ENCODE results near the gene CLCN5.

Gene CLCN5

GRCh38 chrX:49922291-49923241 is at the start of gene CLCN5:
CLCN5 (plus strand) TSS chrX:49922596; CDS start chrX:49925299, 2,703 bp downstream.
- Histone ChIP-seq H2AFZ (ENCODE audit: low read depth, low read length) (peak within 1 kb of the TSS; percentile 98), H3K9me3 (ENCODE audit: low read length) (no peaks in the 10 kb centered on the region), H3K4me3 (ENCODE audit: low read length) (peak within 1 kb of the TSS; percentile 60), H3K36me3 (ENCODE audit: insufficient read depth, low read length) (no peaks in the 10 kb centered on the region), H3K4me1 (ENCODE audit: insufficient read depth, low read length) (peaks cover 9% of the 10 kb centered on the region), H3K27me3 (ENCODE audit: insufficient read depth, low read length) (no peaks in the 10 kb centered on the region)

- H3K27me3 ChIP-seq (ENCODE audit: insufficient read depth, low read length): no peaks in the 10 kb centered on the region
- no peak overlapping the region for H3K4me3 ChIP-seq (ENCODE audit: low read length)
- peaks cover 3% of the 10 kb centered on the region for H3K4me1 ChIP-seq (ENCODE audit: insufficient read depth, low read length)
- H3K36me3 ChIP-seq (ENCODE audit: insufficient read depth, low read length): peaks cover 2% of the 10 kb centered on the region
- no peaks in the 10 kb centered on the region for H3K9me3 ChIP-seq (ENCODE audit: low read length)
- no peak overlapping the region for H2AFZ ChIP-seq (ENCODE audit: low read depth, low read length)
Observed at GRCh38 chrX:49876750-49877149, 45.6 kb upstream of the CLCN5 start.

GRCh38 chrX:49877397-49878101 is 44.8 kb upstream of the CLCN5 start:
- Histone ChIP-seq H3K4me1 (ENCODE audit: insufficient read depth, low read length) (peaks cover 3% of the 10 kb centered on the region), H3K36me3 (ENCODE audit: insufficient read depth, low read length) (peaks cover 2% of the 10 kb centered on the region), H3K27me3 (ENCODE audit: insufficient read depth, low read length) (no peaks in the 10 kb centered on the region), H3K4me3 (ENCODE audit: low read length) (no peak overlapping the region), H2AFZ (ENCODE audit: low read depth, low read length) (no peak overlapping the region), H3K9me3 (ENCODE audit: low read length) (no peaks in the 10 kb centered on the region)

GRCh38 chrX:49878128-49878833 is 44.1 kb upstream of the CLCN5 start:
- peak overlapping the region; percentile 39 for H3K4me3 ChIP-seq (ENCODE audit: low read length)
- no peaks in the 10 kb centered on the region for H3K9me3 ChIP-seq (ENCODE audit: low read length)
- no peaks in the 10 kb centered on the region for H3K27me3 ChIP-seq (ENCODE audit: insufficient read depth, low read length)
- H3K36me3 ChIP-seq (ENCODE audit: insufficient read depth, low read length): peaks cover 2% of the 10 kb centered on the region
- peaks cover 3% of the 10 kb centered on the region for H3K4me1 ChIP-seq (ENCODE audit: insufficient read depth, low read length)
- H2AFZ ChIP-seq (ENCODE audit: low read depth, low read length): peak overlapping the region; percentile 43

- no peaks in the 10 kb centered on the region for H3K9me3 ChIP-seq (ENCODE audit: low read length)
- peak within 1 kb of the TSS; percentile 43 for H2AFZ ChIP-seq (ENCODE audit: low read depth, low read length)
- H3K27me3 ChIP-seq (ENCODE audit: insufficient read depth, low read length): no peaks in the 10 kb centered on the region
- H3K4me1 ChIP-seq (ENCODE audit: insufficient read depth, low read length): peaks cover 3% of the 10 kb centered on the region
- peaks cover 2% of the 10 kb centered on the region for H3K36me3 ChIP-seq (ENCODE audit: insufficient read depth, low read length)
- H3K4me3 ChIP-seq (ENCODE audit: low read length): peak within 1 kb of the TSS; percentile 39
Observed at GRCh38 chrX:49878834-49879655, 43.4 kb upstream of the CLCN5 start, which contains the start of gene USP27X. USP27X (plus strand) TSS chrX:49879484; CDS start chrX:49880308, 824 bp downstream.

GRCh38 chrX:49879656-49880277 is 42.6 kb upstream of the CLCN5 start:
- H2AFZ ChIP-seq (ENCODE audit: low read depth, low read length): no peak overlapping the region
- H3K9me3 ChIP-seq (ENCODE audit: low read length): no peaks in the 10 kb centered on the region
- peaks cover 2% of the 10 kb centered on the region for H3K36me3 ChIP-seq (ENCODE audit: insufficient read depth, low read length)
- no peaks in the 10 kb centered on the region for H3K27me3 ChIP-seq (ENCODE audit: insufficient read depth, low read length)
- H3K4me1 ChIP-seq (ENCODE audit: insufficient read depth, low read length): peaks cover 3% of the 10 kb centered on the region
- H3K4me3 ChIP-seq (ENCODE audit: low read length): peak overlapping the region; percentile 39

GRCh38 chrX:49880668-49881067 is 41.7 kb upstream of the CLCN5 start:
- H3K4me3 ChIP-seq (ENCODE audit: low read length): no peak overlapping the region
- peaks cover 2% of the 10 kb centered on the region for H3K36me3 ChIP-seq (ENCODE audit: insufficient read depth, low read length)
- no peaks in the 10 kb centered on the region for H3K27me3 ChIP-seq (ENCODE audit: insufficient read depth, low read length)
- peaks cover 3% of the 10 kb centered on the region for H3K4me1 ChIP-seq (ENCODE audit: insufficient read depth, low read length)
- H3K9me3 ChIP-seq (ENCODE audit: low read length): no peaks in the 10 kb centered on the region
- no peak overlapping the region for H2AFZ ChIP-seq (ENCODE audit: low read depth, low read length)

- Histone ChIP-seq H3K4me3 (ENCODE audit: low read length) (no peak overlapping the region), H3K36me3 (ENCODE audit: insufficient read depth, low read length) (peaks cover 2% of the 10 kb centered on the region), H3K27me3 (ENCODE audit: insufficient read depth, low read length) (no peaks in the 10 kb centered on the region), H3K9me3 (ENCODE audit: low read length) (no peaks in the 10 kb centered on the region), H2AFZ (ENCODE audit: low read depth, low read length) (no peak overlapping the region), H3K4me1 (ENCODE audit: insufficient read depth, low read length) (no peaks in the 10 kb centered on the region)
Observed at GRCh38 chrX:49884290-49884862, 38.0 kb upstream of the CLCN5 start.

- H3K27me3 ChIP-seq (ENCODE audit: insufficient read depth, low read length): no peaks in the 10 kb centered on the region
- H3K9me3 ChIP-seq (ENCODE audit: low read length): no peaks in the 10 kb centered on the region
- no peaks in the 10 kb centered on the region for H3K4me1 ChIP-seq (ENCODE audit: insufficient read depth, low read length)
- H3K4me3 ChIP-seq (ENCODE audit: low read length): no peak overlapping the region
- no peak overlapping the region for H2AFZ ChIP-seq (ENCODE audit: low read depth, low read length)
- H3K36me3 ChIP-seq (ENCODE audit: insufficient read depth, low read length): no peaks in the 10 kb centered on the region
Observed at GRCh38 chrX:49892542-49892941, 29.9 kb upstream of the CLCN5 start.

- Histone ChIP-seq H3K4me3 (ENCODE audit: low read length) (no peak overlapping the region), H2AFZ (ENCODE audit: low read depth, low read length) (no peak overlapping the region), H3K27me3 (ENCODE audit: insufficient read depth, low read length) (no peaks in the 10 kb centered on the region), H3K4me1 (ENCODE audit: insufficient read depth, low read length) (no peaks in the 10 kb centered on the region), H3K9me3 (ENCODE audit: low read length) (peaks cover 2% of the 10 kb centered on the region), H3K36me3 (ENCODE audit: insufficient read depth, low read length) (no peaks in the 10 kb centered on the region)
Observed at GRCh38 chrX:49896951-49897350, 25.4 kb upstream of the CLCN5 start.

GRCh38 chrX:49901048-49901447 is 21.3 kb upstream of the CLCN5 start:
- Histone ChIP-seq H3K27me3 (ENCODE audit: insufficient read depth, low read length) (no peaks in the 10 kb centered on the region), H3K9me3 (ENCODE audit: low read length) (peaks cover 2% of the 10 kb centered on the region), H3K4me3 (ENCODE audit: low read length) (no peak overlapping the region), H3K4me1 (ENCODE audit: insufficient read depth, low read length) (no peaks in the 10 kb centered on the region), H3K36me3 (ENCODE audit: insufficient read depth, low read length) (no peaks in the 10 kb centered on the region), H2AFZ (ENCODE audit: low read depth, low read length) (no peak overlapping the region)

GRCh38 chrX:49910344-49910743 is 12.1 kb upstream of the CLCN5 start:
- Histone ChIP-seq H3K27me3 (ENCODE audit: insufficient read depth, low read length) (peaks cover 6% of the 10 kb centered on the region), H3K4me1 (ENCODE audit: insufficient read depth, low read length) (no peaks in the 10 kb centered on the region), H3K4me3 (ENCODE audit: low read length) (no peak overlapping the region), H3K9me3 (ENCODE audit: low read length) (no peaks in the 10 kb centered on the region), H3K36me3 (ENCODE audit: insufficient read depth, low read length) (no peaks in the 10 kb centered on the region), H2AFZ (ENCODE audit: low read depth, low read length) (no peak overlapping the region)

All from neuron (in vitro differentiated cells).